Left cardiac atrium (tissue), 2 donors: ENCODE data around the gene ZNF525. TPM values are rescaled to one million over a fixed set of nuclear protein-coding genes. Genes with fewer than 3 reads are reported as not detected.

ENCODE experiments used
- total RNA-seq, 2 donors: library from RNA; stranded (reverse); fragmentation: NEBNext Ultra II Directional; extraction: Animal tissue kit (Norgen Biotek cat#: 25700); gene quantifications; one replicate each; pipeline ENCODE4 v1.2.1, GENCODE V29; 2021
- donor health status: DM: no; HTN: yes; CAD: no; lungs with severe emphysema.
- donor health status: DM: yes; HTN: yes; CAD: no.

Gene ZNF525
- total RNA-seq, 2 donors from 2014 or later: 5.9 to 6.9 TPM

Other genes with a start within 250 kb of the ZNF525 start
- gene ZNF415, start 232.8 kb upstream of the ZNF525 start, total RNA-seq: 10 to 100 TPM; 19.5 to 23.0 TPM
- 1 to 10 TPM; 6.2 to 7.8 TPM for gene ZNF347, start 206.7 kb upstream of the ZNF525 start, total RNA-seq
- 1 to 10 TPM in 1 of 2 donors, under 1 TPM in 1; 0.79 to 1.3 TPM for gene ZNF665, start 172.3 kb upstream of the ZNF525 start, total RNA-seq
- gene ZNF677, start 110.8 kb upstream of the ZNF525 start, total RNA-seq: 10 to 100 TPM; 22.2 to 24.2 TPM
- not detected for gene VN1R2, start 107.4 kb upstream of the ZNF525 start, total RNA-seq
- gene VN1R4, start 98.0 kb upstream of the ZNF525 start, total RNA-seq: not detected
- gene ZNF845, start 32.0 kb upstream of the ZNF525 start, total RNA-seq: 1 to 10 TPM; 4.6 TPM
- 1 to 10 TPM; 4.9 to 5.9 TPM for gene ZNF765, start 29.4 kb downstream of the ZNF525 start, total RNA-seq
- gene ZNF761, start 66.3 kb downstream of the ZNF525 start, total RNA-seq: 1 to 10 TPM; 4.9 to 5.4 TPM
- gene ZNF813, start 102.0 kb downstream of the ZNF525 start, total RNA-seq: 1 to 10 TPM; 1.5 TPM
- gene ZNF331, start 172.4 kb downstream of the ZNF525 start, total RNA-seq: 10 to 100 TPM; 10.4 to 36.1 TPM